C4-2B (cell line): ENCODE results near the gene CIAO1.

Experiments
- ZFX ChIP-seq: fragments of 450-650 bp; IDR thresholded peaks from 2 replicates; pipeline ENCODE4 v1.6.1; 2017
- TF ChIP-seq, protein P1 (sequence below): fragments of 450-650 bp; conservative IDR thresholded peaks from 2 replicates; pipeline ENCODE4 v1.5.1; 2017; ENCODE audit warnings: mild to moderate bottlenecking

DNA sequence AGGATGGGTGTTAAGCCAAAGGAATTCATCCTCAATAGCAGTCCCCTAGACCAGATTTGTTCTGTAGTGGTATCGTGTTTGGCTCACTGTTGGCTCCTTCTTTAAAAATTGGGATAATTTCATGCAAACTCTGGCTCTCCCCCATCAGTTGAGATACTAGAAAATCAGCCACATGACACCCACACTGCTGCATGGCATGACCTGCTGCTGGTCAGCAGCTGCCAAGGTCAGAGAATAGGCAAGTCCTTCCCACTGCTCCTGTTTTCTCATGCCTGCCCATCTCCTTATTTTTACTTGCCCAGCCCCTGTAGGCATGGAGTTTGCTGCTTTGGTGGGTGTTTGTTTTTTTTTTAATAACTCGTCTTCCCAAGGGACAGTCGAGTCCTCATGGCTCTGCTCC, 40.3 kb downstream of the CIAO1 start:
- TF ChIP-seq, protein P1, sequence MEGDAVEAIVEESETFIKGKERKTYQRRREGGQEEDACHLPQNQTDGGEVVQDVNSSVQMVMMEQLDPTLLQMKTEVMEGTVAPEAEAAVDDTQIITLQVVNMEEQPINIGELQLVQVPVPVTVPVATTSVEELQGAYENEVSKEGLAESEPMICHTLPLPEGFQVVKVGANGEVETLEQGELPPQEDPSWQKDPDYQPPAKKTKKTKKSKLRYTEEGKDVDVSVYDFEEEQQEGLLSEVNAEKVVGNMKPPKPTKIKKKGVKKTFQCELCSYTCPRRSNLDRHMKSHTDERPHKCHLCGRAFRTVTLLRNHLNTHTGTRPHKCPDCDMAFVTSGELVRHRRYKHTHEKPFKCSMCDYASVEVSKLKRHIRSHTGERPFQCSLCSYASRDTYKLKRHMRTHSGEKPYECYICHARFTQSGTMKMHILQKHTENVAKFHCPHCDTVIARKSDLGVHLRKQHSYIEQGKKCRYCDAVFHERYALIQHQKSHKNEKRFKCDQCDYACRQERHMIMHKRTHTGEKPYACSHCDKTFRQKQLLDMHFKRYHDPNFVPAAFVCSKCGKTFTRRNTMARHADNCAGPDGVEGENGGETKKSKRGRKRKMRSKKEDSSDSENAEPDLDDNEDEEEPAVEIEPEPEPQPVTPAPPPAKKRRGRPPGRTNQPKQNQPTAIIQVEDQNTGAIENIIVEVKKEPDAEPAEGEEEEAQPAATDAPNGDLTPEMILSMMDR = no peak
- TF ChIP-seq ZFX = no peak
